HG03066 (cell line): ENCODE data around the gene PSTPIP2.
"Not testable (repeated sequence)": the region's sequence is repeated elsewhere in the genome, so short reads cannot be mapped to it uniquely, and the experiment has no call there.

Experiments
- ATAC-seq: cut with Tn5 transposase; IDR thresholded peaks from one replicate; pipeline ENCODE4 v1.9.1; 2021; ENCODE audit warnings: low read depth; ENCODE audit not compliant: unreplicated experiment

The PSTPIP2 gene

GRCh38 chr18:46071653-46072375, at the start of gene PSTPIP2:
PSTPIP2 (minus strand) TSS chr18:46072260; CDS start chr18:46072188, 72 bp downstream.
- peak; percentile 70 for ATAC-seq

- no peak for ATAC-seq
Observed at GRCh38 chr18:46113751-46114150, 41.7 kb upstream of the PSTPIP2 start.

- ATAC-seq, result no peak
Observed at GRCh38 chr18:46110406-46110805, 38.3 kb upstream of the PSTPIP2 start.

GRCh38 chr18:46109386-46109785, 37.3 kb upstream of the PSTPIP2 start:
- ATAC-seq, result no peak

- ATAC-seq, result peak; percentile 97
Observed at GRCh38 chr18:46104128-46104911, 32.3 kb upstream of the PSTPIP2 start, which contains the start of gene HAUS1. HAUS1 (plus strand) TSS chr18:46104385; CDS start chr18:46104412, 27 bp downstream.

- no peak for ATAC-seq
Observed at GRCh38 chr18:46099463-46099862, 27.4 kb upstream of the PSTPIP2 start.

- ATAC-seq, result no peak
Observed at GRCh38 chr18:46098616-46098933, 26.5 kb upstream of the PSTPIP2 start.

- peak; percentile 81 for ATAC-seq
Observed at GRCh38 chr18:46097801-46098615, 25.9 kb upstream of the PSTPIP2 start, which contains the start of gene ATP5F1A. ATP5F1A (minus strand) TSS chr18:46098296; CDS start chr18:46098231, 65 bp downstream.

- ATAC-seq, result peak; percentile 26
Observed at GRCh38 chr18:46097431-46097800, 25.4 kb upstream of the PSTPIP2 start.

- peak; percentile 27 for ATAC-seq
Observed at GRCh38 chr18:46096651-46097300, 24.7 kb upstream of the PSTPIP2 start.

GRCh38 chr18:46095532-46095931, 23.5 kb upstream of the PSTPIP2 start:
- ATAC-seq, result no peak

- not testable (repeated sequence) for ATAC-seq
Observed at GRCh38 chr18:46088501-46088900, 16.4 kb upstream of the PSTPIP2 start.

- no peak for ATAC-seq
Observed at GRCh38 chr18:46084431-46084830, 12.4 kb upstream of the PSTPIP2 start.

GRCh38 chr18:46080156-46080555, 8.1 kb upstream of the PSTPIP2 start:
- ATAC-seq, result no peak

GRCh38 chr18:46079336-46079735, 7.3 kb upstream of the PSTPIP2 start:
- no peak for ATAC-seq

- no peak for ATAC-seq
Observed at GRCh38 chr18:46073474-46074331, 1.6 kb upstream of the PSTPIP2 start.

- ATAC-seq, result no peak
Observed at GRCh38 chr18:46072959-46073358, 899 bp upstream of the PSTPIP2 start.

- ATAC-seq, result no peak
Observed at GRCh38 chr18:46072376-46072867, 362 bp upstream of the PSTPIP2 start.
